Upper lobe of right lung (tissue), 1 donor: ENCODE data around the gene SSR4. TPM values are rescaled to one million over a fixed set of nuclear protein-coding genes. Genes with fewer than 3 reads are reported as not detected.

Source experiments
- ATAC-seq: fragments of 200-7000 bp; cut with Tn5 transposase; one replicate; pipeline ENCODE4 v1.9.1; 2020; ENCODE audit warnings: mild to moderate bottlenecking, moderate library complexity
- DNase-seq: peaks from one replicate; pipeline ENCODE4 v3.0.0-alpha.2; 2020
- H3K27ac ChIP-seq: fragments of 200-600 bp; one replicate; pipeline ENCODE4 v1.8.0; 2022
- H3K27me3 ChIP-seq: fragments of 200-600 bp; one replicate; pipeline ENCODE4 v1.8.0; 2022; ENCODE audit warnings: mild to moderate bottlenecking
- H3K36me3 ChIP-seq: fragments of 200-600 bp; one replicate; pipeline ENCODE4 v1.8.0; 2022
- H3K4me1 ChIP-seq: fragments of 200-600 bp; one replicate; pipeline ENCODE4 v1.8.0; 2022
- H3K4me3 ChIP-seq: fragments of 200-600 bp; one replicate; pipeline ENCODE4 v1.8.0; 2022; ENCODE audit warnings: mild to moderate bottlenecking
- H3K9me3 ChIP-seq: fragments of 200-600 bp; one replicate; pipeline ENCODE4 v1.8.0; 2022
- CTCF ChIP-seq: fragments of 200-600 bp; IDR thresholded peaks from one replicate; pipeline ENCODE4 v1.8.0; 2022; ENCODE audit warnings: antibody characterized with exemption
- intact Hi-C: fragments of 100-400 bp; cut with DNase I; formaldehyde crosslinking; loops from one replicate; pipeline ENCODE4 v1.11.0; 2022
- total RNA-seq: library from RNA; stranded (reverse); fragmentation: NEBNext Ultra II Directional; extraction: Animal tissue kit (Norgen Biotek cat#: 25700); gene quantifications from one replicate; pipeline ENCODE4 v1.2.1, GENCODE V29; 2021
- donor health status: DM: no; HTN: yes; CAD: no; lungs with severe emphysema.

Gene SSR4
- total RNA-seq, 1 donor from 2014 or later: 204 TPM

GRCh38 chrX:153803211-153804099 lies 9.0 kb downstream of the SSR4 start:
- DNase-seq (no peak), ATAC-seq (no peak)
- H3K4me3 ChIP-seq: no peak overlapping the region
- intact Hi-C loops: no loop called here
- no peak for TF ChIP-seq CTCF
- no peaks in the 10 kb centered on the region for H3K9me3 ChIP-seq
- no peaks in the 10 kb centered on the region for H3K36me3 ChIP-seq
- no peaks in the 10 kb centered on the region for H3K27me3 ChIP-seq
- H3K4me1 ChIP-seq: no peaks in the 10 kb centered on the region
- no peak overlapping the region for H3K27ac ChIP-seq

- ATAC-seq: no peak
- no peaks in the 10 kb centered on the region for H3K9me3 ChIP-seq
- TF ChIP-seq CTCF: no peak
- no peaks in the 10 kb centered on the region for H3K27me3 ChIP-seq
- no peak for DNase-seq
- intact Hi-C loops: no loop called here
- no peaks in the 10 kb centered on the region for H3K4me1 ChIP-seq
- no peaks in the 10 kb centered on the region for H3K36me3 ChIP-seq
- no peak overlapping the region for H3K4me3 ChIP-seq
- H3K27ac ChIP-seq: no peak overlapping the region
Observed at GRCh38 chrX:153804100-153804595, 9.7 kb downstream of the SSR4 start.

- Histone ChIP-seq H3K4me3 (no peak overlapping the region), H3K27ac (no peak overlapping the region), H3K9me3 (no peaks in the 10 kb centered on the region), H3K27me3 (no peaks in the 10 kb centered on the region), H3K4me1 (no peaks in the 10 kb centered on the region), H3K36me3 (no peaks in the 10 kb centered on the region)
- intact Hi-C loops: no loop called here
- DNase-seq (no peak), ATAC-seq (no peak)
- no peak for TF ChIP-seq CTCF
Observed at GRCh38 chrX:153804621-153805020, 10.2 kb downstream of the SSR4 start.

GRCh38 chrX:153805436-153805835 lies 11.0 kb downstream of the SSR4 start:
- Histone ChIP-seq H3K4me3 (no peak overlapping the region), H3K4me1 (no peaks in the 10 kb centered on the region), H3K9me3 (no peaks in the 10 kb centered on the region), H3K27me3 (no peaks in the 10 kb centered on the region), H3K27ac (no peak overlapping the region), H3K36me3 (no peaks in the 10 kb centered on the region)
- TF ChIP-seq CTCF: no peak
- DNase-seq: no peak
- intact Hi-C loops: no loop called here
- ATAC-seq: no peak

- Histone ChIP-seq H3K27me3 (no peaks in the 10 kb centered on the region), H3K9me3 (no peaks in the 10 kb centered on the region), H3K4me3 (no peak overlapping the region), H3K36me3 (no peaks in the 10 kb centered on the region), H3K27ac (no peak overlapping the region), H3K4me1 (no peaks in the 10 kb centered on the region)
- no peak for TF ChIP-seq CTCF
- ATAC-seq (no peak), DNase-seq (no peak)
- intact Hi-C loops: no loop called here
Observed at GRCh38 chrX:153806999-153807575, 12.6 kb downstream of the SSR4 start.
